ENCODE data around the gene SRF.

SRF gene

DNA sequence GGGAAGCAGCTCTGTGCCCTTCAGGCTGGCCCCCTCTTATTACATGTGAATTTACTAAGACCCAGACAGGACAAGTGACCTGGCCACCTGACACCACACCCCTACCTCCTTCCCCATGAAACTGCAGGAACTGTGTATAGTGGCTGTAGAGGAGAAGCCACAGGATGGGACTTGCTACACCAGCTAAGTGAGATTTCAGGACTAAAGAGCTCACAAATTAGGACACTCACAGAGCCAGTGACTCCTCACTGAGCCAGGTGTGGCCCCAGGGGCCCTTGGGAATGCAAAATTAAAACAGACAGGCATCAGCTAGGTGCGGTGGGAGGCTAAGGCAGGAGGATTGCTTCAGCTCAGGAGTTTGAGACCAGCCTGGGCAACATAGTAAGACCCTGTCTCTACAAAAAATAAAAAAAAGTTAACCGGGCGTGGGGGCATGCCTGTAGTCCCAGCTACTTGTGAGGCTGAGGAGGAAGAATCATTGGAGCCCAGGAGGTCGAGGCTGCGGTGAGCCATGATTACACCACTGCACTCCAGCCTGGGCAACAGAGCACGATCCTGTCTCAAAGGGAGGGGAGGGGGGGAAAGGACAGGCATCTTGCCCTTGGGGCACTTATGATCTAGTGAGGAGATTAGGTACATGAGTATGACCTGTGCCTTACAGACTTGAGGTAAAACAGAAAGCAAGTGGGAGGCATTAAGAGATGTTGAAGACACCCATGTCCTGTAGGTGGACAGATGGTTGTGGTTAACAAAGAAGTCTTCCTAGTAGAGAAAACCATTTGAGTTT is 23.2 kb upstream of the SRF start:
- H3K4me1 ChIP-seq (ENCODE audit: insufficient read depth, low read length, severe bottlenecking): peaks cover 9% of the 10 kb centered on the region
- no peak overlapping the region for H3K9ac ChIP-seq (ENCODE audit: low read length)
- no peak overlapping the region for H3K27ac ChIP-seq (ENCODE audit: low read depth, low read length, poor library complexity, severe bottlenecking)
- no peaks in the 10 kb centered on the region for H3F3A ChIP-seq (ENCODE audit: insufficient read depth, low read length)
- no peaks in the 10 kb centered on the region for H3K27me3 ChIP-seq (ENCODE audit: insufficient read depth, low read length)
- H3K36me3 ChIP-seq (ENCODE audit: insufficient read depth, low read length): no peaks in the 10 kb centered on the region
- H3K9me3 ChIP-seq (ENCODE audit: low read length): no peaks in the 10 kb centered on the region
- H3K4me3 ChIP-seq (ENCODE audit: low read depth, low read length, poor library complexity, severe bottlenecking): no peak overlapping the region
- no peak overlapping the region for H3K4me2 ChIP-seq (ENCODE audit: low read length)
- no peaks in the 10 kb centered on the region for H3K9me2 ChIP-seq (ENCODE audit: low read depth, low read length)
- H2AFZ ChIP-seq (ENCODE audit: low read length): no peak overlapping the region
- no peak for TF ChIP-seq EZH2 (IDR thresholded peaks at IDR 0.05; ENCODE audit: borderline replicate concordance, low read length)
- TF ChIP-seq, protein P1, sequence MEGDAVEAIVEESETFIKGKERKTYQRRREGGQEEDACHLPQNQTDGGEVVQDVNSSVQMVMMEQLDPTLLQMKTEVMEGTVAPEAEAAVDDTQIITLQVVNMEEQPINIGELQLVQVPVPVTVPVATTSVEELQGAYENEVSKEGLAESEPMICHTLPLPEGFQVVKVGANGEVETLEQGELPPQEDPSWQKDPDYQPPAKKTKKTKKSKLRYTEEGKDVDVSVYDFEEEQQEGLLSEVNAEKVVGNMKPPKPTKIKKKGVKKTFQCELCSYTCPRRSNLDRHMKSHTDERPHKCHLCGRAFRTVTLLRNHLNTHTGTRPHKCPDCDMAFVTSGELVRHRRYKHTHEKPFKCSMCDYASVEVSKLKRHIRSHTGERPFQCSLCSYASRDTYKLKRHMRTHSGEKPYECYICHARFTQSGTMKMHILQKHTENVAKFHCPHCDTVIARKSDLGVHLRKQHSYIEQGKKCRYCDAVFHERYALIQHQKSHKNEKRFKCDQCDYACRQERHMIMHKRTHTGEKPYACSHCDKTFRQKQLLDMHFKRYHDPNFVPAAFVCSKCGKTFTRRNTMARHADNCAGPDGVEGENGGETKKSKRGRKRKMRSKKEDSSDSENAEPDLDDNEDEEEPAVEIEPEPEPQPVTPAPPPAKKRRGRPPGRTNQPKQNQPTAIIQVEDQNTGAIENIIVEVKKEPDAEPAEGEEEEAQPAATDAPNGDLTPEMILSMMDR (IDR thresholded peaks at IDR 0.05; ENCODE audit: low read length): no peak
- no peaks in the 10 kb centered on the region for H4K20me1 ChIP-seq (ENCODE audit: insufficient read depth, low read length)
- H3K79me2 ChIP-seq (ENCODE audit: insufficient read depth, low read length): no peaks in the 10 kb centered on the region

DNA sequence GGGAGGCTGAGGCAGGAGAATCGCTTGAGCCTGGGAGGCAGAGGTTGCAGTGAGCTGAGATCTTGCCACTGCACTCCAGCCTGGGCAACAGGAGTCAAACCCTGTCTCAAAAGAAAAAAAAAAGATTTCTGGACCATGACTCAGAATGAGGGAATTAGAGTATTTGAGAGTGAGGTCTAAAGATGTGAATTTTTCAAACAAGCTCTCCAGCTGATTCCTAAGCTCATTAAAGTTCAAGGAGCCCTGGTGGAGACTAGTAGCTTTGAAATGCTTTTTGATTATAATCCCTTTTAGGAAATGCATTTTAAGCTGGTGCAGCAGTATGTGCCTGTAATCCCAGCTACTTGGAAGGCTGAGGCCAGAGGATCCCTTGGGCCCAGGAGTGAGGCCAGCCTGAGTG is 21.8 kb upstream of the SRF start:
- no peak overlapping the region for H2AFZ ChIP-seq (ENCODE audit: low read length)
- no peak for TF ChIP-seq EZH2 (IDR thresholded peaks at IDR 0.05; ENCODE audit: borderline replicate concordance, low read length)
- TF ChIP-seq, protein P1 (IDR thresholded peaks at IDR 0.05; ENCODE audit: low read length): no peak
- no peak overlapping the region for H3K9ac ChIP-seq (ENCODE audit: low read length)
- no peaks in the 10 kb centered on the region for H3K4me1 ChIP-seq (ENCODE audit: insufficient read depth, low read length, severe bottlenecking)
- no peaks in the 10 kb centered on the region for H3K79me2 ChIP-seq (ENCODE audit: insufficient read depth, low read length)
- no peak overlapping the region for H3K27ac ChIP-seq (ENCODE audit: low read depth, low read length, poor library complexity, severe bottlenecking)
- H3K9me2 ChIP-seq (ENCODE audit: low read depth, low read length): no peaks in the 10 kb centered on the region
- H3K9me3 ChIP-seq (ENCODE audit: low read length): no peaks in the 10 kb centered on the region
- H3K4me3 ChIP-seq (ENCODE audit: low read depth, low read length, poor library complexity, severe bottlenecking): no peak overlapping the region
- no peaks in the 10 kb centered on the region for H3K27me3 ChIP-seq (ENCODE audit: insufficient read depth, low read length)
- no peaks in the 10 kb centered on the region for H3F3A ChIP-seq (ENCODE audit: insufficient read depth, low read length)
- H3K4me2 ChIP-seq (ENCODE audit: low read length): no peak overlapping the region
- no peaks in the 10 kb centered on the region for H3K36me3 ChIP-seq (ENCODE audit: insufficient read depth, low read length)
- no peaks in the 10 kb centered on the region for H4K20me1 ChIP-seq (ENCODE audit: insufficient read depth, low read length)

DNA sequence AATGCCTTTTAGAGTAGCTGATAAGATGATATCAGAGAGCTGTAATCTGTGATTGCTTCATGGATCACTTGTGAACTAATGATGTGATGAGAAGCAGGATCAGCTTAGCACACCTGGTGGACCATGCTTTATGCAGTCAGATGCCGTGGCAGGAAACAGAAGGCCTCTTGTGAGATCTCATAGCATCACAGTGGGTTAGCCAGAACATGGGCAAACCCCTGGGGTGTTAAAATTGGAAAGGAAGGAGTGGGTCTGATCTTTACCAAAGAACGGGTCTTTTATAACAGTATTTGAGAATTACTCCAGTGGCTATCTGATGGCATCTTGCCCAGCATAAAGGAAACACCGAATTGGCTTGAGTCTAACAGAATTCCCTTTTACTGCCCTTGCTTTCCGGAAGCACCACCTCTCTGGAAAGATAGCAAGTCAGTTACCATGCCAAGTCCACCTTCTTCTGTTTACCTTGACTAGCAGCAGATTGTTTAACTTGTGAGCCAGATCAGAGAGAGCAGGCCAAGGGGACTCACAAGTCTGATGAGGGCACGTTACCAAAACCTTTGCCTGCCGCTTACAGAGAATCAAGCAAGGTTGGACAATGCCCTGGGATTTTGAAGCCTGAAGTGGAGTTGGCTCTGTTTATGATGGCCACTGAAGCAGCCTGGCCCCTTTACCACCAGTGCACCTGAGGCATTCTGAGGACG is 20.9 kb upstream of the SRF start:
- no peak for TF ChIP-seq EZH2 (IDR thresholded peaks at IDR 0.05; ENCODE audit: borderline replicate concordance, low read length)
- TF ChIP-seq, protein P1 (IDR thresholded peaks at IDR 0.05; ENCODE audit: low read length): no peak
- Histone ChIP-seq H4K20me1 (ENCODE audit: insufficient read depth, low read length) (no peaks in the 10 kb centered on the region), H3K9me3 (ENCODE audit: low read length) (no peaks in the 10 kb centered on the region), H2AFZ (ENCODE audit: low read length) (no peak overlapping the region), H3K4me1 (ENCODE audit: insufficient read depth, low read length, severe bottlenecking) (no peaks in the 10 kb centered on the region), H3K9me2 (ENCODE audit: low read depth, low read length) (no peaks in the 10 kb centered on the region), H3F3A (ENCODE audit: insufficient read depth, low read length) (no peaks in the 10 kb centered on the region), H3K79me2 (ENCODE audit: insufficient read depth, low read length) (no peaks in the 10 kb centered on the region), H3K4me3 (ENCODE audit: low read depth, low read length, poor library complexity, severe bottlenecking) (no peak overlapping the region), H3K27me3 (ENCODE audit: insufficient read depth, low read length) (no peaks in the 10 kb centered on the region), H3K4me2 (ENCODE audit: low read length) (no peak overlapping the region), H3K9ac (ENCODE audit: low read length) (no peak overlapping the region), H3K36me3 (ENCODE audit: insufficient read depth, low read length) (no peaks in the 10 kb centered on the region), H3K27ac (ENCODE audit: low read depth, low read length, poor library complexity, severe bottlenecking) (no peak overlapping the region)

Data from OCI-LY1 (cell line).